GM19372 (cell line): ENCODE results near the gene SEC61G.

Experiments used
- ATAC-seq: cut with Tn5 transposase; IDR thresholded peaks from one replicate; pipeline ENCODE4 v1.9.1; 2021; ENCODE audit warnings: mild to moderate bottlenecking, low read depth, moderate library complexity; ENCODE audit not compliant: unreplicated experiment

SEC61G gene

GRCh38 chr7:54769203-54769602 is 10.2 kb upstream of the SEC61G start:
- ATAC-seq: no peak

- no peak for ATAC-seq
Measured at GRCh38 chr7:54764861-54765260, 5.8 kb upstream of the SEC61G start.

- ATAC-seq: no peak
Measured at GRCh38 chr7:54757711-54758110, 1.3 kb downstream of the SEC61G start.

GRCh38 chr7:54749200-54749599 is 9.8 kb downstream of the SEC61G start:
- no peak for ATAC-seq

GRCh38 chr7:54747234-54747633 is 11.8 kb downstream of the SEC61G start:
- no peak for ATAC-seq

GRCh38 chr7:54743580-54743979 is 15.4 kb downstream of the SEC61G start:
- ATAC-seq: no peak

GRCh38 chr7:54738737-54739136 is 20.3 kb downstream of the SEC61G start:
- ATAC-seq: no peak

GRCh38 chr7:54729107-54729506 is 29.9 kb downstream of the SEC61G start:
- ATAC-seq: no peak

GRCh38 chr7:54728411-54728810 is 30.6 kb downstream of the SEC61G start:
- ATAC-seq: no peak

- ATAC-seq: no peak
Measured at GRCh38 chr7:54725255-54725654, 33.8 kb downstream of the SEC61G start.

- no peak for ATAC-seq
Measured at GRCh38 chr7:54722502-54722901, 36.5 kb downstream of the SEC61G start.

GRCh38 chr7:54722026-54722425 is 37.0 kb downstream of the SEC61G start:
- no peak for ATAC-seq

- no peak for ATAC-seq
Measured at GRCh38 chr7:54719974-54720373, 39.0 kb downstream of the SEC61G start.

GRCh38 chr7:54719425-54719824 is 39.6 kb downstream of the SEC61G start:
- ATAC-seq: no peak

- ATAC-seq: no peak
Measured at GRCh38 chr7:54712820-54713219, 46.2 kb downstream of the SEC61G start.

GRCh38 chr7:54711900-54712595 is 47.0 kb downstream of the SEC61G start:
- ATAC-seq: no peak

- no peak for ATAC-seq
Measured at GRCh38 chr7:54709283-54709682, 49.7 kb downstream of the SEC61G start.

GRCh38 chr7:54705436-54705835 is 53.6 kb downstream of the SEC61G start:
- no peak for ATAC-seq

GRCh38 chr7:54704851-54705250 is 54.2 kb downstream of the SEC61G start:
- ATAC-seq: no peak
